ENCODE results near the gene BMF. TPM values are rescaled to one million over a fixed set of nuclear protein-coding genes. Genes with fewer than 3 reads are reported as not detected.

The BMF gene
- total RNA-seq, 1 experiment from 2014 or later: 81.5 TPM

DNA sequence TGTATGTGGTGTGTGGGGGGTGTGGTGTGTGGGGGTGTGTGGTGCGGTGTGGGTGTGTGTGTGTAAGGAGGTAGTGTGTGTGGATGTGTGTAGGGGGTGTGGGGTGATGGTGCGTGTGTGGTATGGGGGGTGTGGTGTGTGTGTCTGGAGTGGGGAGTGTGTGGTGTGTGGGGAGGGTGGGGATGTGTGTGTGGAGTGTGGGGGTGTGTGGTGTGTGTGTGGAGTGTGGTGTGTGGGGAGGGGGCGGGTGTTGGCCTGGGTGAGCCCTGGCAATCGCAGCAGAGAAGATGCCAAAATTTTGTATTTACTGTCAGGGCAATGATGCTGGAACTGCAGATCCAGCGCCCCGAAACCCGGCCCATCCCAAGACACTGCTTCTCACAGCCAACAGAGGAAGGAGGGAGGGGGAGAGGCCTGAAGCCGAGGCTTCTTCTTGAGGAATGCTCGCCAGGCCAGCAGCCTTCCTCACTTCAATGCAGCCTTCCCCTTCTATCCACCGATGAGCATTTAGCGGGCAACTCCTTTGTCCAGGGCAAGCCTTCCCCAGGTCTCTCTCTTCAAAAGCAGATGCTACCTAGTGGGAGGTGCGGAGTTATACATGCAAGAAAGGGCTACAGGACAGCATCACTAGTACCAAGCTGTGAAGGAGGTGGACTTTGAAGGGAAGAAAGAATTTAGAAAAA lies 57.8 kb downstream of the BMF start:
- POLR2A ChIA-PET: interaction anchor here (1.2 kb wide), 1 partner anchor 48 kb away, joined by 6 read pairs; no protein-coding TSS in a partner anchor

DNA sequence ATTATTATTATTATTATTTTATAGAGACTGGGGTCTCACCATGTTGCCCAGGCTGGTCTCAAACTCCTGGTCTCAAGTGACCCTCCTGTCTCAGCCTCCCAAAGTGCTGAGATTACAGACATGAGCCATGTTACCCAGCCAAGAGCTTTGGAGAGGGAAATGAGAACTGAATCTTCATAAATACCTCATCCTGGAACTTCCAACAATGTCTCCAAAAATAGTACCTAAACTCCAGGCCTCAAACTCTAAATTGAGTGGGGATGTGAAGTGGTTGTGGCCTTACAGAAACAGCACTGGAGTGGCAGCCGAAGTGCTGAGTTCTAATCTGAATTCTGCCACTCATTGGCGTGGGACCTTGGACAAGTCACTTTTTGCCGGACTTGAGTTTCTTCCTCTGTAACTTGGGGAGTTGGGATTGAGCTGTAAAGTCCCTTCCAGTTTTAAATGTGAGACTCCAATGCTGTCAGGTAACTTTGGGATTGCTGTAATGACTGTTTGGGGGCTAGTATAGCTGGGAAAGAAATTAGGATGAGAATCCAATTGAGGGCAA lies 59.7 kb downstream of the BMF start:
- H3K4me1 ChIP-seq: peaks cover 31% of the 10 kb centered on the region
- H3K27me3 ChIP-seq (replicated peaks; ENCODE audit: control insufficient read depth, insufficient read depth, low read length): no peaks in the 10 kb centered on the region
- Mint-ChIP-seq H3K4me1 (ENCODE audit: low read depth, unreplicated experiment) (peaks cover 41% of the 10 kb centered on the region), H3K4me3 (ENCODE audit: unreplicated experiment) (no peak overlapping the region), H3K27me3 (ENCODE audit: insufficient read depth, unreplicated experiment) (no peaks in the 10 kb centered on the region), H3K27ac (ENCODE audit: unreplicated experiment) (no peak overlapping the region), H3K9me3 (ENCODE audit: unreplicated experiment) (peaks cover 9% of the 10 kb centered on the region), H3K36me3 (ENCODE audit: insufficient read depth, unreplicated experiment) (peaks cover 5% of the 10 kb centered on the region)
- no peaks in the 10 kb centered on the region for H3K36me3 ChIP-seq (ENCODE audit: control insufficient read depth, insufficient read depth, low read length)
- no TSS peak for BruUV-seq (replicated peaks)
- intact Hi-C loops (cut with micrococcal nuclease; ENCODE audit: unreplicated experiment): no loop called here
- POLR2A ChIA-PET: no interaction called here
- no peak overlapping the region for H3K4me3 ChIP-seq (ENCODE audit: low read depth, low read length)
- DNase-seq: no peak
- CTCF ChIA-PET: no interaction called here
- H3K9me3 ChIP-seq: no peaks in the 10 kb centered on the region
- TF ChIP-seq, protein P1, sequence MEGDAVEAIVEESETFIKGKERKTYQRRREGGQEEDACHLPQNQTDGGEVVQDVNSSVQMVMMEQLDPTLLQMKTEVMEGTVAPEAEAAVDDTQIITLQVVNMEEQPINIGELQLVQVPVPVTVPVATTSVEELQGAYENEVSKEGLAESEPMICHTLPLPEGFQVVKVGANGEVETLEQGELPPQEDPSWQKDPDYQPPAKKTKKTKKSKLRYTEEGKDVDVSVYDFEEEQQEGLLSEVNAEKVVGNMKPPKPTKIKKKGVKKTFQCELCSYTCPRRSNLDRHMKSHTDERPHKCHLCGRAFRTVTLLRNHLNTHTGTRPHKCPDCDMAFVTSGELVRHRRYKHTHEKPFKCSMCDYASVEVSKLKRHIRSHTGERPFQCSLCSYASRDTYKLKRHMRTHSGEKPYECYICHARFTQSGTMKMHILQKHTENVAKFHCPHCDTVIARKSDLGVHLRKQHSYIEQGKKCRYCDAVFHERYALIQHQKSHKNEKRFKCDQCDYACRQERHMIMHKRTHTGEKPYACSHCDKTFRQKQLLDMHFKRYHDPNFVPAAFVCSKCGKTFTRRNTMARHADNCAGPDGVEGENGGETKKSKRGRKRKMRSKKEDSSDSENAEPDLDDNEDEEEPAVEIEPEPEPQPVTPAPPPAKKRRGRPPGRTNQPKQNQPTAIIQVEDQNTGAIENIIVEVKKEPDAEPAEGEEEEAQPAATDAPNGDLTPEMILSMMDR (IDR thresholded peaks at IDR 0.05; ENCODE audit: insufficient read depth in 1 of 2, low read depth in 1 of 2, low read length in 1 of 2, severe bottlenecking in 1 of 2, unreplicated experiment in 1 of 2): no peak

More for the DNA sequence above, 57.8 kb downstream of the BMF start:
- CTCF ChIA-PET: interaction anchor here (1.6 kb wide), 2 partner anchors 56 to 224 kb away, joined by 8 read pairs; no protein-coding TSS in a partner anchor
- peak in 1 of 2 experiments; percentile 55 for DNase-seq
- intact Hi-C loops (cut with micrococcal nuclease; ENCODE audit: unreplicated experiment): no loop called here
- H3K36me3 Mint-ChIP-seq (ENCODE audit: insufficient read depth, unreplicated experiment): no peaks in the 10 kb centered on the region
- no peaks in the 10 kb centered on the region for H3K27me3 Mint-ChIP-seq (ENCODE audit: insufficient read depth, unreplicated experiment)
- Histone ChIP-seq H3K4me1 (peaks cover 29% of the 10 kb centered on the region), H3K36me3 (ENCODE audit: control insufficient read depth, insufficient read depth, low read length) (no peaks in the 10 kb centered on the region), H3K27me3 (replicated peaks; ENCODE audit: control insufficient read depth, insufficient read depth, low read length) (no peaks in the 10 kb centered on the region), H3K9me3 (no peaks in the 10 kb centered on the region), H3K4me3 (ENCODE audit: low read depth, low read length) (no peak overlapping the region)
- BruUV-seq (replicated peaks): no TSS peak
- H3K9me3 Mint-ChIP-seq (ENCODE audit: unreplicated experiment): peaks cover 9% of the 10 kb centered on the region
- H3K4me3 Mint-ChIP-seq (ENCODE audit: unreplicated experiment): no peak overlapping the region
- TF ChIP-seq, protein P1 (IDR thresholded peaks at IDR 0.05; ENCODE audit: insufficient read depth in 1 of 2, low read depth in 1 of 2, low read length in 1 of 2, severe bottlenecking in 1 of 2, unreplicated experiment in 1 of 2): no peak
- peaks cover 33% of the 10 kb centered on the region for H3K4me1 Mint-ChIP-seq (ENCODE audit: low read depth, unreplicated experiment)
- no peak overlapping the region for H3K27ac Mint-ChIP-seq (ENCODE audit: unreplicated experiment)

- Mint-ChIP-seq H3K4me1 (ENCODE audit: low read depth, unreplicated experiment) (peaks cover 35% of the 10 kb centered on the region), H3K36me3 (ENCODE audit: insufficient read depth, unreplicated experiment) (peaks cover 5% of the 10 kb centered on the region), H3K27me3 (ENCODE audit: insufficient read depth, unreplicated experiment) (no peaks in the 10 kb centered on the region), H3K9me3 (ENCODE audit: unreplicated experiment) (peaks cover 9% of the 10 kb centered on the region), H3K4me3 (ENCODE audit: unreplicated experiment) (no peak overlapping the region), H3K27ac (ENCODE audit: unreplicated experiment) (no peak overlapping the region)
- ChIA-PET CTCF (no interaction called here), POLR2A (interaction anchor here (1.3 kb wide), 1 partner anchor 10 kb away, joined by 3 read pairs; no protein-coding TSS in a partner anchor)
- TF ChIP-seq, protein P1 (IDR thresholded peaks at IDR 0.05; ENCODE audit: insufficient read depth in 1 of 2, low read depth in 1 of 2, low read length in 1 of 2, severe bottlenecking in 1 of 2, unreplicated experiment in 1 of 2): no peak
- H3K4me3 ChIP-seq (ENCODE audit: low read depth, low read length): no peak overlapping the region
- no peaks in the 10 kb centered on the region for H3K36me3 ChIP-seq (ENCODE audit: control insufficient read depth, insufficient read depth, low read length)
- DNase-seq: no peak
- H3K4me1 ChIP-seq: peaks cover 31% of the 10 kb centered on the region
- intact Hi-C loops (cut with micrococcal nuclease; ENCODE audit: unreplicated experiment): no loop called here
- BruUV-seq (replicated peaks): no TSS peak
- no peaks in the 10 kb centered on the region for H3K9me3 ChIP-seq
- no peaks in the 10 kb centered on the region for H3K27me3 ChIP-seq (replicated peaks; ENCODE audit: control insufficient read depth, insufficient read depth, low read length)
These were observed 60.4 kb downstream of the BMF start for GRCh38 chr15:40048211-40048792.

Measured in Caco-2 (cell line).